Sigmoid colon (tissue), 7 donors: ENCODE measurements around the gene FFAR4. TPM values are rescaled to one million over a fixed set of nuclear protein-coding genes. Genes with fewer than 3 reads are reported as not detected.

Experiments used
- DNase-seq: peaks from one replicate; pipeline ENCODE4 v3.0.0-alpha.2; 2019
- H3K27ac ChIP-seq, 4 donors: fragments of 200-600 bp; sonication (generic); one replicate each; pipeline ENCODE4 v1.5.1; 2016 to 2019; ENCODE audit warnings: mild to moderate bottlenecking in 1 of 4
- H3K27me3 ChIP-seq, 3 donors: fragments of 200-600 bp; sonication (generic); one replicate each; pipeline ENCODE4 v1.5.1; 2019; ENCODE audit warnings: mild to moderate bottlenecking in 1 of 3
- H3K36me3 ChIP-seq, 4 donors: fragments of 200-600 bp; sonication (generic); one replicate each; pipeline ENCODE4 v1.5.1; 2016 to 2019
- H3K4me1 ChIP-seq, 4 donors: fragments of 200-600 bp; sonication (generic); one replicate each; pipeline ENCODE4 v1.5.1; 2017 to 2019
- H3K4me3 ChIP-seq, 4 donors: fragments of 200-600 bp; sonication (generic); one replicate each; pipeline ENCODE4 v1.5.1; 2017 to 2019; ENCODE audit warnings: mild to moderate bottlenecking in 2 of 4, moderate library complexity in 1 of 4
- H3K9me3 ChIP-seq, 4 donors: fragments of 200-600 bp in 3 of 4; sonication (generic) in 3 of 4; one replicate each; pipeline versions ENCODE4 v1.5.1 to v1.6.1; 2013 to 2019
- CTCF ChIP-seq, 4 experiments: fragments of 450-650 bp in 3 of 4; fragments of 200-600 bp in 1 of 4; IDR thresholded peaks; one replicate each; pipeline ENCODE4 v1.5.1; 2016 to 2019; ENCODE audit warnings: antibody characterized with exemption in 4 of 4, mild to moderate bottlenecking in 3 of 4, moderate library complexity in 2 of 4
- EP300 ChIP-seq, 4 donors: sonication (generic); formaldehyde crosslinking; IDR thresholded peaks; one replicate each; pipeline ENCODE4 v1.6.1; 2017; ENCODE audit warnings: antibody characterized with exemption in 4 of 4
- POLR2A ChIP-seq, 2 donors: fragments of 450-650 bp; IDR thresholded peaks; one replicate each; pipeline ENCODE4 v1.6.1; 2016; ENCODE audit warnings: antibody characterized with exemption in 2 of 2, mild to moderate bottlenecking in 2 of 2, moderate library complexity in 2 of 2
- POLR2AphosphoS5 ChIP-seq, 4 donors: sonication (generic); formaldehyde crosslinking; IDR thresholded peaks; one replicate each; pipeline ENCODE4 v1.6.1; 2017; ENCODE audit warnings: antibody characterized with exemption in 4 of 4
- WGBS, 2 donors: extraction: QIAGEN DNeasy Blood & Tissue Kit; methylation state at CpG; one replicate each; pipeline ENCODE4 v1.1.7; 2013; 5-methylcytosine and 5-hydroxymethylcytosine counted together
- intact Hi-C: fragments of 100-400 bp; cut with DNase I; formaldehyde crosslinking; loops from one replicate; pipeline ENCODE4 v1.15.1; 2023
- polyA plus RNA-seq, 3 donors: library from polyadenylated mRNA; stranded (reverse); fragments of 200-250 nt; gene quantifications; one replicate each; pipeline ENCODE4 v1.2.3, GENCODE V29; 2013
- total RNA-seq, 4 donors: library from RNA; depleted of rRNA; stranded (reverse); fragments of >200 nt; gene quantifications; one replicate each; pipeline ENCODE4 v1.1.0, GENCODE V29; 2016
- donor health status: healthy with polysubstance abuse.
- donor health status: Bipolar disorder and iron deficiency.
- donor health status: healthy.

The FFAR4 gene
- total and polyA plus RNA-seq, 7 donors = 0.36 to 17.9 (median 3.3) TPM; not detected in 1

DNA sequence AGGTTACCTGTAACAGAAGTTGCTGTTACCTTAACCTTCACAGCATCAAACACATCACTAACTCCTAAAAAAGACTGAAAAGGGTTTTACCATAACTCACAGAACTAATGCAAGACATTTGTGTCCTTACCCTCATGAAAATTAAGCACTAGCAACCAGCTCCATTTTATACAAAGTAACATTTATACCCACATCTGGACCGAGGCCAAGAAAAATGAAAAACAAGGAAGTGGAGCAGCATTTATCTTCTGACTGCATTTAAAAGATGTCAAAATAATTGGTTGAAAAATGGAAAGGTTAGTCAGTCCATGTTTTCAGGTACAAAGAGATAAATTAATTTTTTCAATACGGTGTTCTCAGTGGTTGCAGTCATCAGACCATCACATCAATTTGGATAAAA is 37.7 kb downstream of the FFAR4 start:
- no peak for DNase-seq
- H3K4me3 ChIP-seq = no peak overlapping the region
- TF ChIP-seq POLR2AphosphoS5 (IDR thresholded peaks at IDR 0.05) (no peak), POLR2A (IDR thresholded peaks at IDR 0.05) (no peak), EP300 (IDR thresholded peaks at IDR 0.05) (no peak), CTCF (IDR thresholded peaks at IDR 0.05) (no peak)
- H3K9me3 ChIP-seq = no peaks in the 10 kb centered on the region
- intact Hi-C loops = no loop called here
- H3K4me1 ChIP-seq = peaks cover 0 to 16% (median 12%) of the 10 kb centered on the region in 4 donors
- peaks cover 12 to 54% (median 32%) of the 10 kb centered on the region in 3 donors for H3K27me3 ChIP-seq
- H3K27ac ChIP-seq = no peak overlapping the region
- WGBS, 2 donors = 33 to 34% methylated on average over 2 of the region's 2 CpGs
- no peaks in the 10 kb centered on the region for H3K36me3 ChIP-seq

DNA sequence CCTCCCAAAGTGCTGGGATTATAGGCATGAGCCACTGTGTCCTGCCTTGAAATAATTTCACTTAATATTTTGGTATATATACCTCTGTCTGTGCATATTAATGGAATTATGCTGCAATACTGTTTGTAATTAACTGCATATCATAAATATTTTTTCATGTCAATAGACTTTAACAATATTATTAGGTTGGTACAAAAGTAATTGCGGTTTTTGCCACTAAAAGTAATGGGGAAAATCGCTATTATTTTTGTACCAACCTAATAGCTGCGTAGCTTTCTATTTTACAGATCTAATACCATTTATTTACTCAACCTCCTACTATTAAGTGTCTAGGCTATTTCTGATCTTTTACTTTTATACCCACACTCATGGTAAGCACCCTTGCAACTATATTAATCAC is 42.0 kb downstream of the FFAR4 start:
- H3K4me1 ChIP-seq = no peaks in the 10 kb centered on the region
- no peak for DNase-seq
- H3K4me3 ChIP-seq = no peak overlapping the region
- peaks cover 0 to 18% (median 6%) of the 10 kb centered on the region in 3 donors for H3K27me3 ChIP-seq
- no peak overlapping the region for H3K27ac ChIP-seq
- 86 to 90% methylated on average over 3 of the region's 3 CpGs for WGBS, 2 donors
- intact Hi-C loops = no loop called here
- no peaks in the 10 kb centered on the region for H3K36me3 ChIP-seq
- no peaks in the 10 kb centered on the region for H3K9me3 ChIP-seq
- TF ChIP-seq CTCF (IDR thresholded peaks at IDR 0.05) (no peak), POLR2AphosphoS5 (IDR thresholded peaks at IDR 0.05) (no peak), EP300 (IDR thresholded peaks at IDR 0.05) (no peak), POLR2A (IDR thresholded peaks at IDR 0.05) (no peak)

DNA sequence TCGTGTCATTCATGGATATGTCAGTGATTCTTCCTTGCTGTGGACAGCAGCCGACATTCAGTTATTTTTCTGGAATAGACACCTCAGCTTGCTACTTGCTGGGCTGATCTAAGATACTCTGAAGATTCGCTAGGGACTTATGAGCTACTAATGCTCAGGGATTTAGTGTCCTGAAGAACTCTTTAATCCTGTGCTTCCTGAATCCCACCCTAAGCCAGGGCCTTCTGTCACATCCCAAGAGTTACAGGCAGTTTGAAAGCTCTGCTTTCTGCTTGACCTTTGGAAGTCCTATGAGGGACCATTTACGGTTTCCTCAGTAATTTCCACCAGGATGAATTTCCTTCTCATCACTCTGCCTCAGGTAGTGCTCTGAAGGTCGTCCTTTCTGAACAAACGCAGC is 45.8 kb downstream of the FFAR4 start, which contains the start of gene PDE6C:
PDE6C (plus strand) TSS at position 227 of the 400 bp plus-strand sequence. CDS start 189 bp downstream, outside the sequence.
- intact Hi-C loops = no loop called here
- 84 to 85% methylated on average over 6 of the region's 6 CpGs for WGBS, 2 donors

DNA sequence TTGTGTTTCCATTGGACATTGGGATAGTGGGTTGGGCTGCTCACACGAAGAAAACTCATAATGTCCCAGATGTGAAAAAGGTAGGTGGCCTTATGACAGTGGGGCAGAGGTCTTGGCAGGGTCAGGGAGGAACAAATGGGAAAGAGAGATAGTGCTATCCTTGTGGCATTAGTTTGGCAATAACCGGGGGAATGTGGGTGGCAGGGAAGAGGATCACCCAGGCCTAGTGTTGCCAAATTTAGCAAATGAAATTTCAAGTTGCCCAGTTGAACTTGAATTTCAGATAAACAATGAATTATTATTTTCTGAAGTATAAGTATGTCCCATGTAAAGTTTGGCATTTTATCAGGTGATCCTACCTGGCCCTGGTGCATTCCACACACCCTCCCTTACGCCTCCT is 46.7 kb downstream of the FFAR4 start:
- Histone ChIP-seq H3K27ac (no peak overlapping the region), H3K27me3 (no peaks in the 10 kb centered on the region), H3K9me3 (no peaks in the 10 kb centered on the region), H3K4me3 (no peak overlapping the region), H3K4me1 (no peaks in the 10 kb centered on the region), H3K36me3 (no peaks in the 10 kb centered on the region)
- 84 to 85% methylated on average over 3 of the region's 3 CpGs for WGBS, 2 donors
- intact Hi-C loops = no loop called here
- no peak for DNase-seq
- TF ChIP-seq POLR2AphosphoS5 (IDR thresholded peaks at IDR 0.05) (no peak), EP300 (IDR thresholded peaks at IDR 0.05) (no peak), POLR2A (IDR thresholded peaks at IDR 0.05) (no peak), CTCF (IDR thresholded peaks at IDR 0.05) (no peak)

More for the DNA sequence above, 45.8 kb downstream of the FFAR4 start, which contains the start of gene PDE6C:
- DNase-seq = no peak
- TF ChIP-seq POLR2AphosphoS5 (IDR thresholded peaks at IDR 0.05) = no peak
- TF ChIP-seq CTCF (IDR thresholded peaks at IDR 0.05) = no peak
- TF ChIP-seq EP300 (IDR thresholded peaks at IDR 0.05) = no peak
- H3K4me1 ChIP-seq = no peaks in the 10 kb centered on the region
- no peaks in the 10 kb centered on the region for H3K36me3 ChIP-seq
- H3K9me3 ChIP-seq = no peaks in the 10 kb centered on the region
- H3K27ac ChIP-seq = no peak within 1 kb of the TSS
- H3K27me3 ChIP-seq = no peaks in the 10 kb centered on the region
- H3K4me3 ChIP-seq = no peak within 1 kb of the TSS
